Type B pancreatic cell (in vitro differentiated cells): ENCODE results near the gene ZNF785. TPM values are rescaled to one million over a fixed set of nuclear protein-coding genes. Genes with fewer than 3 reads are reported as not detected.

Source experiments
- DNase-seq: peaks from one replicate; pipeline ENCODE4 v3.0.0; 2021; ENCODE audit warnings: mixed read lengths; ENCODE audit not compliant: unreplicated experiment; ENCODE audit errors: extremely low spot score
- H3K27ac Mint-ChIP-seq: 2 replicates; pipeline ENCODE4 v1.8.0; 2021; ENCODE audit warnings: mild to moderate bottlenecking, mixed read lengths
- H3K27me3 Mint-ChIP-seq: 2 replicates; pipeline ENCODE4 v1.8.0; 2021; ENCODE audit warnings: mixed read lengths
- H3K36me3 Mint-ChIP-seq: 2 replicates; pipeline ENCODE4 v1.8.0; 2021; ENCODE audit warnings: mixed read lengths
- H3K4me1 Mint-ChIP-seq: one replicate; pipeline ENCODE4 v1.8.0; 2021; ENCODE audit warnings: mixed read lengths; ENCODE audit not compliant: unreplicated experiment
- H3K4me3 Mint-ChIP-seq: 2 replicates; pipeline ENCODE4 v1.8.0; 2021; ENCODE audit warnings: mild to moderate bottlenecking, mixed read lengths
- H3K9me3 Mint-ChIP-seq: 2 replicates; pipeline ENCODE4 v1.8.0; 2021; ENCODE audit warnings: mixed read lengths
- CTCF ChIP-seq: fragments of 200-600 bp; sonication (generic); conservative IDR thresholded peaks from 2 replicates; pipeline ENCODE4 v1.5.0; 2021; ENCODE audit warnings: antibody characterized with exemption, mild to moderate bottlenecking
- total RNA-seq: library from RNA; stranded (reverse); gene quantifications from 2 replicates; pipeline ENCODE4 v1.2.1, GENCODE V29; 2021; ENCODE audit warnings: low replicate concordance

The ZNF785 gene
- total RNA-seq, 1 donor from 2014 or later = 29.1 TPM

GRCh38 chr16:30582611-30583340 lies 2.7 kb downstream of the ZNF785 start:
- TF ChIP-seq CTCF = no peak
- no peaks in the 10 kb centered on the region for H3K27me3 Mint-ChIP-seq
- peaks cover 16% of the 10 kb centered on the region for H3K36me3 Mint-ChIP-seq
- no peak for DNase-seq
- no peak overlapping the region for H3K27ac Mint-ChIP-seq
- H3K4me3 Mint-ChIP-seq = peak overlapping the region; percentile 31
- peaks cover 12% of the 10 kb centered on the region for H3K4me1 Mint-ChIP-seq
- H3K9me3 Mint-ChIP-seq = peaks cover 4% of the 10 kb centered on the region

- Mint-ChIP-seq H3K4me1 (peaks cover 5% of the 10 kb centered on the region), H3K4me3 (no peak overlapping the region), H3K9me3 (peaks cover 4% of the 10 kb centered on the region), H3K36me3 (peaks cover 12% of the 10 kb centered on the region), H3K27me3 (no peaks in the 10 kb centered on the region), H3K27ac (no peak overlapping the region)
- DNase-seq = no peak
- no peak for TF ChIP-seq CTCF
These were observed 4.0 kb downstream of the ZNF785 start for GRCh38 chr16:30581457-30581856.

- no peak for DNase-seq
- H3K4me3 Mint-ChIP-seq = peak overlapping the region; percentile 42
- H3K27ac Mint-ChIP-seq = peak overlapping the region; percentile 6
- H3K27me3 Mint-ChIP-seq = no peaks in the 10 kb centered on the region
- H3K9me3 Mint-ChIP-seq = no peaks in the 10 kb centered on the region
- no peak for TF ChIP-seq CTCF
- H3K4me1 Mint-ChIP-seq = peaks cover 18% of the 10 kb centered on the region
- peaks cover 8% of the 10 kb centered on the region for H3K36me3 Mint-ChIP-seq
These were observed 10.8 kb downstream of the ZNF785 start for GRCh38 chr16:30574678-30575077.

DNA sequence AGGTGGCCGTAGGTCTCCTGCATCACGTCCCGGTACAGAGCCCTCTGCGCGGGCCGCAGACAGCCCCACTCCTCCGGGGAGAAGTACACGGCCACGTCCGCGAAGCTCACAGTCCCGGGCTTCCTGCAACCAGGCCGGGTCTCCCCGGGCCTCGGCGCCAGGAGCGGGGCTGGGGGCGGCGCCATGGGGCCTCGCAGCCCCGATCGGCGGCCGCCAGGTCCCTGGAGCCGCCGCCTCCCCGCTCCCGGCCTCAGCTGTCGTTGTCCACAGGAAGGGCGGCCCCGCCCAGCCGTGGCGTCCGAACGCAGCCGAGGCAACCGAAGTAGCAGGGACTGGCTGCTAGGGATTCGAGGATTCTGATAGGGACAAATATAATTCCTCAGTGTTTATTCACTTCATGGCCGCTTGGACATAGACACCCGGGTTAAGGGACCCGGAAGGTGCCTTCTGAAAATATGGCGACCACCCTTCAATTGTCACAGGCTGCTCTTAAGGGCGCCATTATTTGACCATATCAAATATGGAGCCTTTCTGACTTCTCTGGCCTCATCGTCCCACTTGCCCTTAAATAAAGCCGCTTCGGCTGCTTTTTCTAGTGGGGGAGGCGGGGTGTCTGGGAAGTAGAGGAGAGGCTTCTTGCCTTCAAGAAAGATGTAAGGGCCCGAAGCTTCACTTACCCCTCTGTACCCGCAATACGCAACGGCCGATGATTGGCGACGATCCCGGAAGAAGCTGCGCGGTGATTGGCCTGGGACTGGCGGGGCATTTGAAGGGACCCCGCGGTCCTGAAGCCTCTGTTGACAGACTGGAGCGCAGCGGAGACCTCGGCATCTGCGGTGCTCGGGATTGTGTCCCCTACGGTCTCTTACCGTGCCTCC lies 13.8 kb downstream of the ZNF785 start, which contains the start of gene ZNF688:
ZNF688 (minus strand) TSS at position 270 of the 878 bp plus-strand sequence; CDS start at position 185, 85 bp downstream.
- H3K4me3 Mint-ChIP-seq = peak within 1 kb of the TSS; percentile 96
- DNase-seq = peak; percentile 88
- no peaks in the 10 kb centered on the region for H3K27me3 Mint-ChIP-seq
- H3K27ac Mint-ChIP-seq = peak within 1 kb of the TSS; percentile 93
- TF ChIP-seq CTCF = peak; percentile 30
- H3K36me3 Mint-ChIP-seq = peaks cover 4% of the 10 kb centered on the region
- no peaks in the 10 kb centered on the region for H3K9me3 Mint-ChIP-seq
- peaks cover 24% of the 10 kb centered on the region for H3K4me1 Mint-ChIP-seq

- no peak for DNase-seq
These were observed 14.7 kb downstream of the ZNF785 start for GRCh38 chr16:30570636-30571444.

More at GRCh38 chr16:30570636-30571444, 14.7 kb downstream of the ZNF785 start:
- TF ChIP-seq CTCF = no peak
- Mint-ChIP-seq H3K4me1 (peaks cover 33% of the 10 kb centered on the region), H3K9me3 (no peaks in the 10 kb centered on the region), H3K27ac (peak overlapping the region; percentile 93), H3K36me3 (peaks cover 4% of the 10 kb centered on the region), H3K4me3 (peak overlapping the region; percentile 93), H3K27me3 (no peaks in the 10 kb centered on the region)
